Measurements from ENCODE around the gene SKAP1. TPM values are rescaled to one million over a fixed set of nuclear protein-coding genes. Genes with fewer than 3 reads are reported as not detected.
A peak's percentile ranks its signal among the peaks of the same experiment; 100 is the strongest.

The SKAP1 gene
- 1 to 10 TPM; 1.4 to 3.3 TPM for total RNA-seq
- polyA plus RNA-seq, result 1 to 10 TPM; 1.8 to 4.9 TPM
- long read RNA-seq, donor 1, result 0 reads
- long read RNA-seq, donor 2, result 0 reads
- long read RNA-seq, donor 3, result 0 reads
- long read RNA-seq, donor 4, result 0 reads
- long read RNA-seq, donor 5, result 0 reads

GRCh38 chr17:48429638-48430586, at the start of gene SKAP1:
TSS of gene SKAP1 (minus strand) at chr17:48430214.
- DNase-seq, result no peak
- no peak for TF ChIP-seq CTCF (IDR thresholded peaks at IDR 0.05; ENCODE audit: control extremely low read depth, extremely low read depth)
- WGBS, 2 donors, result 21 to 29% methylated on average over 51 to 65 of the region's 65 CpGs
- ATAC-seq (ENCODE audit: insufficient read depth, low FRiP score), result peak; percentile 34
- H3K36me3 ChIP-seq (ENCODE audit: control insufficient read depth in 4 of 4, insufficient read depth in 4 of 4, low read length in 4 of 4), result no peaks in the 10 kb centered on the region
- peaks cover 0 to 48% (median 12%) of the 10 kb centered on the region in 3 donors for H3K27me3 ChIP-seq (ENCODE audit: control insufficient read depth in 3 of 3, insufficient read depth in 3 of 3, low read length in 2 of 3)
- no peak within 1 kb of the TSS for H3K4me3 ChIP-seq
- H3K27ac ChIP-seq (ENCODE audit: low read depth in 1 of 2, low read length in 1 of 2), result no peak within 1 kb of the TSS
- H3K9me3 ChIP-seq (ENCODE audit: control insufficient read depth in 4 of 4, insufficient read depth in 3 of 4, low read length in 3 of 4), result no peaks in the 10 kb centered on the region
- H3K4me1 ChIP-seq (ENCODE audit: control insufficient read depth in 5 of 5, insufficient read depth in 5 of 5, low read length in 5 of 5), result peaks cover 0 to 52% (median 0%) of the 10 kb centered on the region in 5 donors
- peak within 1 kb of the TSS in 1 of 2 donors; percentile 28 for H3K9ac ChIP-seq (ENCODE audit: insufficient read depth in 1 of 2, low read length in 2 of 2)

- TF ChIP-seq CTCF (IDR thresholded peaks at IDR 0.05; ENCODE audit: control extremely low read depth, extremely low read depth), result no peak
- Histone ChIP-seq H3K27me3 (ENCODE audit: control insufficient read depth in 3 of 3, insufficient read depth in 3 of 3, low read length in 2 of 3) (peaks cover 0 to 11% (median 0%) of the 10 kb centered on the region in 3 donors), H3K4me1 (ENCODE audit: control insufficient read depth in 5 of 5, insufficient read depth in 5 of 5, low read length in 5 of 5) (peaks cover 0 to 7% (median 2%) of the 10 kb centered on the region in 5 donors), H3K9me3 (ENCODE audit: control insufficient read depth in 4 of 4, insufficient read depth in 3 of 4, low read length in 3 of 4) (no peaks in the 10 kb centered on the region), H3K4me3 (no peak overlapping the region), H3K36me3 (ENCODE audit: control insufficient read depth in 4 of 4, insufficient read depth in 4 of 4, low read length in 4 of 4) (no peaks in the 10 kb centered on the region), H3K27ac (ENCODE audit: low read depth in 1 of 2, low read length in 1 of 2) (no peak overlapping the region), H3K9ac (ENCODE audit: insufficient read depth in 1 of 2, low read length in 2 of 2) (no peak overlapping the region)
- DNase-seq (no peak), ATAC-seq (ENCODE audit: insufficient read depth, low FRiP score) (no peak)
- WGBS, 2 donors, result 66 to 70% methylated on average over 2 of the region's 2 CpGs
Observed at GRCh38 chr17:48479014-48479402, 49.0 kb upstream of the SKAP1 start.

GRCh38 chr17:48478224-48479013, 48.4 kb upstream of the SKAP1 start:
- no peak for TF ChIP-seq CTCF (IDR thresholded peaks at IDR 0.05; ENCODE audit: control extremely low read depth, extremely low read depth)
- no peak for ATAC-seq (ENCODE audit: insufficient read depth, low FRiP score)
- H3K4me1 ChIP-seq (ENCODE audit: control insufficient read depth in 5 of 5, insufficient read depth in 5 of 5, low read length in 5 of 5), result peaks cover 0 to 2% (median 0%) of the 10 kb centered on the region in 5 donors

More at GRCh38 chr17:48478224-48479013, 48.4 kb upstream of the SKAP1 start:
- H3K9me3 ChIP-seq (ENCODE audit: control insufficient read depth in 4 of 4, insufficient read depth in 3 of 4, low read length in 3 of 4), result no peaks in the 10 kb centered on the region
- H3K9ac ChIP-seq (ENCODE audit: insufficient read depth in 1 of 2, low read length in 2 of 2), result no peak overlapping the region
- peak in 1 of 3 donors; percentile 52 for DNase-seq
- H3K36me3 ChIP-seq (ENCODE audit: control insufficient read depth in 4 of 4, insufficient read depth in 4 of 4, low read length in 4 of 4), result no peaks in the 10 kb centered on the region
- H3K27me3 ChIP-seq (ENCODE audit: control insufficient read depth in 3 of 3, insufficient read depth in 3 of 3, low read length in 2 of 3), result peaks cover 0 to 11% (median 0%) of the 10 kb centered on the region in 3 donors
- no peak overlapping the region for H3K27ac ChIP-seq (ENCODE audit: low read depth in 1 of 2, low read length in 1 of 2)
- 40 to 47% methylated on average over 9 of the region's 9 CpGs for WGBS, 2 donors
- H3K4me3 ChIP-seq, result no peak overlapping the region
